Prostate gland (tissue), 2 donors: ENCODE results near the gene NUP85. TPM values are rescaled to one million over a fixed set of nuclear protein-coding genes. Genes with fewer than 3 reads are reported as not detected.
A peak's percentile ranks its signal among the peaks of the same experiment; 100 is the strongest.
"Not testable (repeated sequence)": the region's sequence is repeated elsewhere in the genome, so short reads cannot be mapped to it uniquely, and the experiment has no call there.

Experiments used
- DNase-seq: peaks from one replicate; pipeline ENCODE4 v3.0.0-alpha.2; 2019; ENCODE audit warnings: low spot score
- H3K27ac ChIP-seq, 2 donors: fragments of 200-600 bp; sonication (generic); 2 replicates each; pipeline ENCODE4 v1.5.1; 2017 to 2019
- H3K27me3 ChIP-seq: fragments of 200-600 bp; sonication (generic); replicated peaks from 2 replicates; pipeline ENCODE4 v1.5.1; 2019; ENCODE audit not compliant: insufficient read depth
- H3K36me3 ChIP-seq, 2 donors: fragments of 200-600 bp; sonication (generic); 1 replicate in 1 of 2; 2 replicates in 1 of 2; pipeline versions ENCODE4 v1.5.1 to v1.8.1; 2017 to 2019
- H3K4me1 ChIP-seq: fragments of 200-600 bp; sonication (generic); replicated peaks from 2 replicates; pipeline ENCODE4 v1.5.1; 2019
- H3K4me3 ChIP-seq, 2 donors: fragments of 200-600 bp; sonication (generic); 2 replicates each; pipeline ENCODE4 v1.5.1; 2017 to 2019
- H3K9me3 ChIP-seq: fragments of 200-600 bp; sonication (generic); 2 replicates; pipeline ENCODE4 v1.5.1; 2017
- CTCF ChIP-seq, 4 experiments: fragments of 200-600 bp in 2 of 4; fragments of 450-650 bp in 2 of 4; sonication (generic) in 2 of 4; IDR thresholded peaks; 1 replicate in 3 of 4; 2 replicates in 1 of 4; pipeline ENCODE4 v1.5.1; 2016 to 2019; ENCODE audit warnings: antibody characterized with exemption in 4 of 4, mild to moderate bottlenecking in 2 of 4, moderate library complexity in 2 of 4
- POLR2A ChIP-seq: fragments of 450-650 bp; IDR thresholded peaks from one replicate; pipeline ENCODE4 v1.6.1; 2016; ENCODE audit warnings: antibody characterized with exemption, mild to moderate bottlenecking
- POLR2AphosphoS5 ChIP-seq: sonication (generic); formaldehyde crosslinking; IDR thresholded peaks from one replicate; pipeline ENCODE4 v1.6.1; 2017; ENCODE audit warnings: antibody characterized with exemption
- WGBS: methylation state at CpG from one replicate; pipeline ENCODE4 v1.1.5; 2018; 5-methylcytosine and 5-hydroxymethylcytosine counted together
- intact Hi-C: fragments of 100-400 bp; cut with DNase I; formaldehyde crosslinking; loops from one replicate; pipeline ENCODE4 v1.14.2; 2022
- total RNA-seq, 2 donors: library from RNA; depleted of rRNA; stranded (reverse); fragments of >200 nt; gene quantifications; one replicate each; pipeline ENCODE4 v1.1.0, GENCODE V29; 2016

Gene NUP85
- total RNA-seq, 2 donors from 2014 or later: 41.0 to 46.7 TPM

DNA sequence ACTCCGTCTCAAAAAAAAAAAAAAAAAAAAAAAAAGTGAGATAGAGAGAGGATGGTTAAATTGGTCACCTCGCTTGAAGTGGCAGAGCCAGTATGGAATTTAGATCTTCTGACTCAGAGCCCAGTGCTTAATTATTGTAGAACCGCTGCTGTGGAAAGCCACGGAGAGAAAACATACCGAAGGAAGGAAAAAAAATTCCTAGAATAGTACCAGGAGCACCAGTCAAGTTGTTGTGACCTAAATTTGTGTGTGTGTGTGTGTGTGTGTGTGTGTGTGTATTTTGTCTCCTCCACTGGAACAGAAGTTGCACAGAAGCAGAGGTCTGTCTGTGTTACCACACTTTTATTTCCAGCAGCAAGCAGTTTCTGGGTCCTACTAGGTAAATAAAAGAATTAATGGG is 10.6 kb upstream of the NUP85 start:
- H3K4me3 ChIP-seq: no peak overlapping the region

DNA sequence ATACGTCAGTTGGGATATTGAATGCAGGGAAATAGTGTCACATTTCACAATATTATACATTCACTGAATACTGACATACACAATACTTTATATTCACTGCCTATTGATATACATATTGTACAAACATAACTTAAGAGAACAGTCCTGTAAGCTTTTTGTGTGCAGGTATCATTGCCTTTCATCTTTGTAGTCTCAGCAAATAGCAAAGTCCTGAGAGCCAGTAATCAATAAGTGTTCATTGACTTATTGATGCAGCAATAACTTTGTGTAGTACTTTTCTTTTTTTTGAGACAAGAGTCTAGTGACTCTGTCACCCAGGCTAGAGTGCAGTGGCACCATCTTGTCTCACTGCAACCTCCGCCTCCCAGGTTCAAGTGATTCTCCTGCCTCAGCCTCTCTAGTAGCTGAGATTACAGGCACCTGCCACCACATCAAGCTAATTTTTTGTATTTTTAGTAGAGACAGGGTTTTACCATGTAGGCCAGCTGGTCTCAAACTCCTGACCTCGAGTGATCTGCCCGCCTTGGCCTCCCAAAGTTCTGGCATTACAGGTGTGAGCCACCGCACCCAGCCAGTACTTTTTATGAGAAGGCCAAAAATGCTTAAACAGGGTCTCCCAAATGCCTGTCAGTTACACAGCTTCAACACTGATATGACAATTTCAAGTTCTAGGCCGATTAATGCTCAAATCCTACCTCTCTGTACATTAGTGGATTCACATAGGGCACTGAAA is 5.4 kb upstream of the NUP85 start:
- Histone ChIP-seq H3K27ac (no peak overlapping the region), H3K27me3 (no peaks in the 10 kb centered on the region), H3K4me3 (no peak overlapping the region), H3K9me3 (no peaks in the 10 kb centered on the region), H3K4me1 (no peaks in the 10 kb centered on the region), H3K36me3 (no peaks in the 10 kb centered on the region)
- no peak for DNase-seq
- WGBS: 91% methylated on average over 6 of the region's 6 CpGs
- TF ChIP-seq CTCF (IDR thresholded peaks at IDR 0.05): no peak
- no peak for TF ChIP-seq POLR2AphosphoS5
- no peak for TF ChIP-seq POLR2A
- intact Hi-C loops: loop anchor here (5.0 kb wide), 1 partner anchor 238 kb away; no protein-coding TSS in a partner anchor

More for the DNA sequence above, 10.6 kb upstream of the NUP85 start:
- H3K27ac ChIP-seq: no peak overlapping the region
- 83% methylated on average over 4 of the region's 5 CpGs for WGBS
- intact Hi-C loops: no loop called here
- H3K9me3 ChIP-seq: no peaks in the 10 kb centered on the region
- H3K27me3 ChIP-seq: no peaks in the 10 kb centered on the region
- no peaks in the 10 kb centered on the region for H3K4me1 ChIP-seq
- no peak for TF ChIP-seq POLR2AphosphoS5
- TF ChIP-seq CTCF (IDR thresholded peaks at IDR 0.05): no peak
- no peak for TF ChIP-seq POLR2A
- DNase-seq: no peak
- no peaks in the 10 kb centered on the region for H3K36me3 ChIP-seq

GRCh38 chr17:75205793-75206163 is 299 bp downstream of the NUP85 start:
- TF ChIP-seq CTCF (IDR thresholded peaks at IDR 0.05) (no peak), POLR2A (no peak), POLR2AphosphoS5 (no peak)
- no peak for DNase-seq
- Histone ChIP-seq H3K9me3 (no peaks in the 10 kb centered on the region), H3K4me3 (peak overlapping the region; percentile 74 to 85), H3K27me3 (no peaks in the 10 kb centered on the region), H3K4me1 (no peaks in the 10 kb centered on the region), H3K27ac (peak overlapping the region; percentile 85 to 93), H3K36me3 (no peaks in the 10 kb centered on the region)
- intact Hi-C loops: loop anchor here (2.0 kb wide), 1 partner anchor 91 kb away; no protein-coding TSS in a partner anchor
- WGBS: 0% methylated on average over 22 of the region's 22 CpGs

- WGBS: 83% methylated on average over 8 of the region's 8 CpGs
- H3K36me3 ChIP-seq, H3K27me3 ChIP-seq, H3K27ac ChIP-seq, H3K4me3 ChIP-seq, H3K4me1 ChIP-seq, H3K9me3 ChIP-seq, DNase-seq, intact Hi-C loops: not testable (repeated sequence)
Measured at GRCh38 chr17:75207050-75207407, 1.6 kb downstream of the NUP85 start.

DNA sequence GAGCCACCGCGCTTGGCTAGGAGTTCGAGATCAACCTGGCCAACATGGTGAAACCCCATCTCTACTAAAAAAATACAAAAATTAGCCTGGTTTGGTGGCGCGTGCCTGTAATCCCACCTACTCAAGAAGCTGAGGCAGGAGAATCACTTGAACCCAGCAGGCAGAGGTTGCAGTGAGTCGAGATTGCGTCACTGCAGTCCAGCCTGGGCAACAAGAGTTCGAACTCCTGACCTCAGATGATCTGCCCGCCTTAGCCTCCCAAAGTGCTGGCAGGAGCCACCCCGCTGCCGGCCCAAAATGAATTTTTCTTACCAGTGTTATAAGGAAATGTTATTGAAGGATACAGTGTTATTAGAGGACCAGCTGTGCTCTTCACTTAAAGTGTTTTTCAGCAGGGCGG is 2.3 kb downstream of the NUP85 start:
- Histone ChIP-seq H3K4me3 (no peak overlapping the region), H3K36me3 (no peaks in the 10 kb centered on the region), H3K27ac (no peak overlapping the region), H3K9me3 (no peaks in the 10 kb centered on the region), H3K27me3 (no peaks in the 10 kb centered on the region), H3K4me1 (no peaks in the 10 kb centered on the region)
- TF ChIP-seq CTCF (IDR thresholded peaks at IDR 0.05) (no peak), POLR2A (no peak), POLR2AphosphoS5 (no peak)
- DNase-seq: no peak
- intact Hi-C loops: no loop called here
- 86% methylated on average over 12 of the region's 12 CpGs for WGBS
